Trophoblast cell (in vitro differentiated cells and primary cell): Measurements from ENCODE around the gene GSTP1.

Experiments
- DNase-seq, 2 donors: peaks; one replicate each; pipeline ENCODE4 v3.0.0-alpha.2; 2016
- H2AFZ ChIP-seq: 2 replicates; pipeline ENCODE4 v1.6.1; 2013; ENCODE audit warnings: low read length, moderate library complexity, mild to moderate bottlenecking; ENCODE audit not compliant: insufficient read depth, poor library complexity
- H2AK5ac ChIP-seq: 2 replicates; pipeline ENCODE4 v1.6.1; 2013; ENCODE audit warnings: mild to moderate bottlenecking, low read length
- H2BK120ac ChIP-seq: 2 replicates; pipeline ENCODE4 v1.6.1; 2013; ENCODE audit warnings: low read length, mild to moderate bottlenecking, moderate library complexity; ENCODE audit not compliant: insufficient read depth, poor library complexity
- H2BK12ac ChIP-seq: 2 replicates; pipeline ENCODE4 v1.6.1; 2013; ENCODE audit warnings: mild to moderate bottlenecking, low read length, moderate library complexity
- H2BK5ac ChIP-seq: 2 replicates; pipeline ENCODE4 v1.6.1; 2013; ENCODE audit warnings: low read length, low read depth, moderate library complexity, mild to moderate bottlenecking; ENCODE audit not compliant: poor library complexity
- H3K14ac ChIP-seq: 2 replicates; pipeline ENCODE4 v1.6.1; 2013; ENCODE audit warnings: mild to moderate bottlenecking, low read length
- H3K18ac ChIP-seq: 2 replicates; pipeline ENCODE4 v1.6.1; 2013; ENCODE audit warnings: mild to moderate bottlenecking, low read length
- H3K23ac ChIP-seq: 2 replicates; pipeline ENCODE4 v1.6.1; 2013; ENCODE audit warnings: low read length
- H3K27ac ChIP-seq: 2 replicates; pipeline ENCODE4 v1.5.1; 2013; ENCODE audit warnings: low read depth, mild to moderate bottlenecking, inconsistent platforms, low read length, moderate library complexity
- H3K27me3 ChIP-seq: 2 replicates; pipeline ENCODE4 v1.6.1; 2013; ENCODE audit warnings: inconsistent platforms, mild to moderate bottlenecking, low read length, moderate library complexity; ENCODE audit not compliant: insufficient read depth
- H3K36me3 ChIP-seq, 2 experiments: 1 replicate in 1 of 2; 2 replicates in 1 of 2; pipeline ENCODE4 v1.6.1; 2013; ENCODE audit warnings: low read length in 2 of 2, mild to moderate bottlenecking in 2 of 2, moderate library complexity in 1 of 2; ENCODE audit not compliant: insufficient read depth in 2 of 2, control insufficient read depth in 1 of 2
- H3K4ac ChIP-seq: 2 replicates; pipeline ENCODE4 v1.6.1; 2013; ENCODE audit warnings: low read depth, mild to moderate bottlenecking, low read length, moderate library complexity
- H3K4me1 ChIP-seq, 2 experiments: 1 replicate in 1 of 2; 2 replicates in 1 of 2; pipeline ENCODE4 v1.6.1; 2013; ENCODE audit warnings: low read length in 2 of 2, mild to moderate bottlenecking in 2 of 2, moderate library complexity in 1 of 2; ENCODE audit not compliant: insufficient read depth in 2 of 2, control insufficient read depth in 1 of 2
- H3K4me2 ChIP-seq: 2 replicates; pipeline ENCODE4 v1.6.1; 2013; ENCODE audit warnings: inconsistent platforms, mild to moderate bottlenecking, low read length, moderate library complexity
- H3K4me3 ChIP-seq: 2 replicates; pipeline ENCODE4 v1.5.1; 2013; ENCODE audit warnings: mild to moderate bottlenecking, low read depth, low read length, inconsistent platforms
- H3K79me1 ChIP-seq: one replicate; pipeline ENCODE4 v1.6.1; 2013; ENCODE audit warnings: low read length
- H3K79me2 ChIP-seq: 2 replicates; pipeline ENCODE4 v1.6.1; 2013; ENCODE audit warnings: low read length, mild to moderate bottlenecking; ENCODE audit not compliant: control insufficient read depth, insufficient read depth, poor library complexity
- H3K9ac ChIP-seq: 2 replicates; pipeline ENCODE4 v1.6.1; 2013; ENCODE audit warnings: mild to moderate bottlenecking, low read length
- H3K9me3 ChIP-seq: 2 replicates; pipeline ENCODE4 v1.6.1; 2013; ENCODE audit warnings: low read depth, mild to moderate bottlenecking, control low read depth, inconsistent platforms, low read length; ENCODE audit not compliant: insufficient read depth
- H4K12ac ChIP-seq: 2 replicates; pipeline ENCODE4 v1.6.1; 2013; ENCODE audit warnings: low read depth, mild to moderate bottlenecking, low read length, moderate library complexity
- H4K8ac ChIP-seq: 2 replicates; pipeline ENCODE4 v1.6.1; 2013; ENCODE audit warnings: low read depth, mild to moderate bottlenecking, low read length, moderate library complexity
- H4K91ac ChIP-seq: one replicate; pipeline ENCODE4 v1.6.1; 2013; ENCODE audit warnings: low read depth, mild to moderate bottlenecking, low read length, moderate library complexity
- WGBS: extraction: QIAGEN DNeasy Blood & Tissue Kit; methylation state at CpG from one replicate; pipeline ENCODE4 v1.1.7; 2013; ENCODE audit warnings: missing lambda C conversion rate; ENCODE audit not compliant: insufficient read length, insufficient coverage; ENCODE audit errors: extremely low coverage; 5-methylcytosine and 5-hydroxymethylcytosine counted together

GSTP1 gene

DNA sequence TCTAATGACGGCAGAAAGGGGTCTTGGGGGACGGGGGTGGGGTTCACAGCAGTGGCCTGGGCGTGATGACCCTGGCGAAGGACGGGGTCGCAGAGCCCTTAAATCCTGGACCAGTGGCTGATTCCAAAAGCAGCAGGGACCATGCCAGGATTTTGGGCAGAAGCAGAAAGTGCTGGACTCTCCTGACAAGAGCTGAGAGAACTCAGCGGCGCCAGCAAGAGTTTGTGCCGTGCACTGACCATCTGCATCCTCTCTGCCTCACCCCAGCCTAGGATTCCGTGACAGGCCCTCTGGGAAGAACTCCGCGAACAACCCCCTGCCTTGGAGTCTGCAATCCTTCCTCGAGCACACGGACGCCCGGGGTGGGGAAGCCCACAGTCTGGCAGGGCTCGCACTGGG lies 22.5 kb downstream of the GSTP1 start:
- peaks cover 6% of the 10 kb centered on the region for H3K79me1 ChIP-seq
- H2BK5ac ChIP-seq: no peak overlapping the region
- no peaks in the 10 kb centered on the region for H3K27me3 ChIP-seq
- H2BK120ac ChIP-seq: no peak overlapping the region
- peak overlapping the region; percentile 40 for H3K9ac ChIP-seq
- DNase-seq: no peak
- H3K23ac ChIP-seq: no peak overlapping the region
- H3K36me3 ChIP-seq: peaks cover 20 to 23% of the 10 kb centered on the region in 2 experiments
- WGBS: no CpG with 5 or more reads among the region's 17 CpGs
- H3K18ac ChIP-seq: no peak overlapping the region
- peak overlapping the region; percentile 38 for H4K12ac ChIP-seq
- H3K4me3 ChIP-seq: peak overlapping the region; percentile 71
- peak overlapping the region; percentile 11 for H2AK5ac ChIP-seq
- H4K91ac ChIP-seq: no peak overlapping the region
- no peak overlapping the region for H3K14ac ChIP-seq
- H3K4me1 ChIP-seq: peaks cover 8 to 11% of the 10 kb centered on the region in 2 experiments
- H3K79me2 ChIP-seq: peaks cover 3% of the 10 kb centered on the region
- H4K8ac ChIP-seq: peak overlapping the region; percentile 70
- H2AFZ ChIP-seq: peak overlapping the region; percentile 68
- no peak overlapping the region for H3K4ac ChIP-seq
- no peak overlapping the region for H3K27ac ChIP-seq
- peak overlapping the region; percentile 98 for H3K4me2 ChIP-seq
- no peak overlapping the region for H2BK12ac ChIP-seq
- peaks cover 3% of the 10 kb centered on the region for H3K9me3 ChIP-seq

GRCh38 chr11:67606492-67607295 lies 23.1 kb downstream of the GSTP1 start, which contains the start of gene NDUFV1:
TSS of gene NDUFV1 (plus strand) at chr11:67606936. CDS start at chr11:67607005, 69 bp downstream.
- Histone ChIP-seq H3K4me3 (peak within 1 kb of the TSS; percentile 93), H4K12ac (peak within 1 kb of the TSS; percentile 93), H3K79me2 (peaks cover 3% of the 10 kb centered on the region), H3K27me3 (no peaks in the 10 kb centered on the region), H2BK12ac (no peak within 1 kb of the TSS), H2AFZ (peak within 1 kb of the TSS; percentile 83), H4K91ac (peak within 1 kb of the TSS; percentile 71), H2BK5ac (peak within 1 kb of the TSS; percentile 11), H3K79me1 (peaks cover 6% of the 10 kb centered on the region), H3K4me1 (peaks cover 8 to 11% of the 10 kb centered on the region in 2 experiments), H3K9ac (peak within 1 kb of the TSS; percentile 90), H3K23ac (no peak within 1 kb of the TSS), H2AK5ac (peak within 1 kb of the TSS; percentile 56), H3K36me3 (peaks cover 26 to 29% of the 10 kb centered on the region in 2 experiments), H3K14ac (peak within 1 kb of the TSS; percentile 83), H3K27ac (no peak within 1 kb of the TSS), H3K9me3 (peaks cover 3% of the 10 kb centered on the region), H3K4ac (peak within 1 kb of the TSS; percentile 81), H3K4me2 (peak within 1 kb of the TSS; percentile 98), H3K18ac (peak within 1 kb of the TSS; percentile 95), H2BK120ac (peak within 1 kb of the TSS; percentile 21), H4K8ac (peak within 1 kb of the TSS; percentile 95)
- WGBS: no CpG with 5 or more reads among the region's 69 CpGs
- DNase-seq: peak; percentile 96 to 97

GRCh38 chr11:67607507-67607906 lies 23.9 kb downstream of the GSTP1 start:
- peaks cover 34 to 37% of the 10 kb centered on the region in 2 experiments for H3K36me3 ChIP-seq
- H3K79me1 ChIP-seq: peaks cover 6% of the 10 kb centered on the region
- peak overlapping the region; percentile 81 for H3K4ac ChIP-seq
- H3K79me2 ChIP-seq: peaks cover 3% of the 10 kb centered on the region
- peak overlapping the region; percentile 12 for H4K12ac ChIP-seq
- WGBS: no CpG with 5 or more reads among the region's 9 CpGs
- H3K9ac ChIP-seq: peak overlapping the region; percentile 90
- no peak overlapping the region for H3K18ac ChIP-seq
- H2BK12ac ChIP-seq: no peak overlapping the region
- no peak overlapping the region for H2AFZ ChIP-seq
- H3K9me3 ChIP-seq: peaks cover 3% of the 10 kb centered on the region
- peak overlapping the region; percentile 93 for H3K4me3 ChIP-seq
- H3K27me3 ChIP-seq: no peaks in the 10 kb centered on the region
- H4K8ac ChIP-seq: peak overlapping the region; percentile 95
- DNase-seq: no peak
- no peak overlapping the region for H2AK5ac ChIP-seq
- no peak overlapping the region for H4K91ac ChIP-seq
- no peak overlapping the region for H3K27ac ChIP-seq
- H3K14ac ChIP-seq: no peak overlapping the region
- no peak overlapping the region for H2BK120ac ChIP-seq
- H3K4me1 ChIP-seq: peaks cover 8 to 11% of the 10 kb centered on the region in 2 experiments
- no peak overlapping the region for H2BK5ac ChIP-seq
- H3K4me2 ChIP-seq: peak overlapping the region; percentile 98
- H3K23ac ChIP-seq: no peak overlapping the region

DNA sequence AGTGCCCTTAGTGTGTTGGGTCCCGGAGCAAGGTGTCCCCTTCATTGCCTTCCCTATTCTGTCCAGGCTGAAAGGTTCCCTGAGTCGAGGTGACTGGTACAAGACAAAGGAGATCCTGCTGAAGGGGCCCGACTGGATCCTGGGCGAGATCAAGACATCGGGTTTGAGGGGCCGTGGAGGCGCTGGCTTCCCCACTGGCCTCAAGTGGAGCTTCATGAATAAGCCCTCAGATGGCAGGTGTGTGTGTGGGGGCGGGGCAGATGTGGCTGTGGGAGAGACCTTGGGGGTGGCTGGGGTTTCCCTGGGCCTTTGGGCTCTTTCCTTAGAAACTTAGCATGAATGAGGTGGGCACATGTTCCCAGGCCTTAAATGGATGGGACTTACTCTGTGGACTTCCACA lies 24.9 kb downstream of the GSTP1 start:
- no peak overlapping the region for H3K18ac ChIP-seq
- H3K27ac ChIP-seq: no peak overlapping the region
- no peak overlapping the region for H3K9ac ChIP-seq
- H3K79me1 ChIP-seq: peaks cover 6% of the 10 kb centered on the region
- H2AFZ ChIP-seq: no peak overlapping the region
- H2AK5ac ChIP-seq: no peak overlapping the region
- H4K91ac ChIP-seq: no peak overlapping the region
- H4K8ac ChIP-seq: no peak overlapping the region
- no peak overlapping the region for H4K12ac ChIP-seq
- no peak overlapping the region for H3K4ac ChIP-seq
- peaks cover 10 to 12% of the 10 kb centered on the region in 2 experiments for H3K4me1 ChIP-seq
- H2BK5ac ChIP-seq: no peak overlapping the region
- WGBS: no CpG with 5 or more reads among the region's 8 CpGs
- no peak overlapping the region for H3K14ac ChIP-seq
- no peak overlapping the region for H3K4me3 ChIP-seq
- no peaks in the 10 kb centered on the region for H3K27me3 ChIP-seq
- peaks cover 43 to 46% of the 10 kb centered on the region in 2 experiments for H3K36me3 ChIP-seq
- no peak for DNase-seq
- no peak overlapping the region for H2BK120ac ChIP-seq
- no peak overlapping the region for H3K4me2 ChIP-seq
- no peak overlapping the region for H2BK12ac ChIP-seq
- H3K79me2 ChIP-seq: peaks cover 3% of the 10 kb centered on the region
- no peak overlapping the region for H3K23ac ChIP-seq
- peaks cover 2% of the 10 kb centered on the region for H3K9me3 ChIP-seq
